K562 (cell line): ENCODE measurements around the gene SDCBP2. TPM values are rescaled to one million over a fixed set of nuclear protein-coding genes. Genes with fewer than 3 reads are reported as not detected.

Experiments used
- ATAC-seq: fragments of 200-7000 bp; cut with Tn5 transposase; 3 replicates; pipeline ENCODE4 v1.9.1; 2020; ENCODE audit warnings: moderate library complexity
- BruUV-seq: library from RNA; stranded (reverse); fragments of 400-500 nt; replicated peaks from 2 replicates; lab custom pipeline; 2021; lab: Mats Ljungman, UMichigan
- CTCF ChIA-PET: fragments of 300-600 bp; formaldehyde crosslinking; extraction: SDS; loops from one replicate; lab custom pipeline; 2021; ENCODE audit warnings: low intra/inter-chr PET ratio; lab: Yijun Ruan, JAX
- POLR2A ChIA-PET: fragments of 300-600, 350-650 bp; sonication (Branson Sonifier 250); formaldehyde crosslinking; extraction: SDS; loops from one replicate; lab custom pipeline; 2021; ENCODE audit warnings: antibody characterized with exemption, inconsistent platforms; lab: Yijun Ruan, JAX
- DNase-seq, 4 experiments: peaks; one replicate each; pipeline versions ENCODE4 v3.0.0 to v3.0.0-alpha.2; 2011 to 2018; ENCODE audit warnings: low spot score in 3 of 4, mixed read lengths in 3 of 4; ENCODE audit errors: extremely low read depth in 1 of 4
- FAIRE-seq: peaks from 2 replicates; lab custom pipeline; 2011; peaks lifted over from hg19 to GRCh38; lab: Jason Lieb, UNC
- H2AFZ ChIP-seq: 2 replicates; pipeline ENCODE4 v1.6.0; 2011; ENCODE audit warnings: low read depth, low read length, control low read depth, inconsistent platforms
- H3K27ac ChIP-seq: fragments of 200-600 bp; 3 replicates; pipeline ENCODE4 v1.8.0; 2011; ENCODE audit warnings: low read depth, mild to moderate bottlenecking, control low read depth, inconsistent platforms, low read length, moderate library complexity, mixed read lengths; ENCODE audit errors: extremely low read depth
- H3K27me3 ChIP-seq, 2 experiments: fragments of 300-600 bp in 1 of 2; 2 replicates in 1 of 2; 3 replicates in 1 of 2; pipeline versions ENCODE4 v1.6.0 to v1.8.0; 2011; ENCODE audit warnings: inconsistent platforms in 2 of 2, low read length in 2 of 2, mild to moderate bottlenecking in 1 of 2, mixed read lengths in 1 of 2, moderate library complexity in 1 of 2; ENCODE audit not compliant: control insufficient read depth in 2 of 2, insufficient read depth in 2 of 2
- H3K36me3 ChIP-seq: fragments of 300-600 bp; 3 replicates; pipeline ENCODE4 v1.8.0; 2011; ENCODE audit warnings: mild to moderate bottlenecking, low read length, inconsistent platforms; ENCODE audit not compliant: control insufficient read depth, insufficient read depth
- H3K4me1 ChIP-seq, 2 experiments: fragments of 200-600 bp in 1 of 2; replicated peaks in 1 of 2; 2 replicates in 1 of 2; 3 replicates in 1 of 2; pipeline versions ENCODE4 v1.5.1 to v1.8.0; 2011; ENCODE audit warnings: inconsistent platforms in 2 of 2, low read length in 2 of 2, mild to moderate bottlenecking in 1 of 2, mixed read lengths in 1 of 2, moderate library complexity in 1 of 2; ENCODE audit not compliant: control insufficient read depth in 2 of 2, insufficient read depth in 2 of 2
- H3K4me2 ChIP-seq: 2 replicates; pipeline ENCODE4 v1.6.1; 2011; ENCODE audit warnings: low read length, control low read depth, inconsistent platforms, mixed read lengths; ENCODE audit not compliant: insufficient read depth
- H3K4me3 ChIP-seq: fragments of 200-600 bp; sonication (generic), shearing (Covaris generic); 2 replicates; pipeline ENCODE4 v1.5.1; 2016; ENCODE audit warnings: control low read depth, inconsistent platforms
- H3K79me2 ChIP-seq: fragments of 200-600 bp; 3 replicates; pipeline ENCODE4 v1.8.0; 2011; ENCODE audit warnings: low read length, inconsistent platforms; ENCODE audit not compliant: control insufficient read depth, insufficient read depth
- H3K9ac ChIP-seq, 2 experiments: 2 replicates each; pipeline versions ENCODE4 v1.6.0 to v1.6.1; 2011; ENCODE audit warnings: low read depth in 2 of 2, low read length in 2 of 2, control low read depth in 1 of 2, inconsistent platforms in 1 of 2, mild to moderate bottlenecking in 1 of 2, mixed read lengths in 1 of 2; ENCODE audit not compliant: insufficient read depth in 1 of 2
- H3K9me1 ChIP-seq: one replicate; pipeline ENCODE4 v1.6.0; 2011; ENCODE audit warnings: inconsistent platforms, mild to moderate bottlenecking, low read length, moderate library complexity; ENCODE audit not compliant: control insufficient read depth, insufficient read depth
- H3K9me3 ChIP-seq: replicated peaks from 2 replicates; pipeline ENCODE4 v1.5.1; 2011; ENCODE audit warnings: low read depth, low read length, inconsistent platforms; ENCODE audit not compliant: control insufficient read depth, insufficient read depth
- H4K20me1 ChIP-seq: replicated peaks from 2 replicates; pipeline ENCODE4 v1.6.1; 2011; ENCODE audit warnings: low read length, inconsistent platforms, mixed read lengths; ENCODE audit not compliant: control insufficient read depth, insufficient read depth
- BHLHE40 ChIP-seq: IDR thresholded peaks from 2 replicates; pipeline ENCODE4 v1.6.1; 2011; ENCODE audit warnings: low read length, improper control_type of control experiment
- HEY1 ChIP-seq: fragments of 250-450 bp; sonication (Bioruptor Pico); IDR thresholded peaks from 2 replicates; pipeline ENCODE4 v1.5.0; 2020; ENCODE audit warnings: mild to moderate bottlenecking, moderate library complexity, borderline replicate concordance
- NBN ChIP-seq: fragments of 450-650 bp; IDR thresholded peaks from 2 replicates; pipeline ENCODE4 v1.6.1; 2016; ENCODE audit warnings: low read depth, mild to moderate bottlenecking
- POLR2H ChIP-seq: IDR thresholded peaks from 2 replicates; pipeline ENCODE4 v1.6.1; 2016; ENCODE audit warnings: missing genetic modification characterization, low read depth, mild to moderate bottlenecking, control low read depth, missing compliant biosample characterization, moderate library complexity
- PTRF ChIP-seq: fragments of 450-650 bp; IDR thresholded peaks from 2 replicates; pipeline ENCODE4 v1.6.1; 2016; ENCODE audit warnings: mild to moderate bottlenecking, missing genetic modification characterization, missing compliant biosample characterization
- SMC3 ChIP-seq: conservative IDR thresholded peaks from 2 replicates; pipeline ENCODE4 v1.6.1; 2011; ENCODE audit warnings: low read depth, low read length, improper control_type of control experiment; ENCODE audit not compliant: insufficient read depth
- STAG1 ChIP-seq: sonication (generic); formaldehyde crosslinking; IDR thresholded peaks from 2 replicates; pipeline ENCODE4 v1.5.0; 2020; ENCODE audit warnings: missing genetic modification reagents, borderline replicate concordance
- TAL1 ChIP-seq: fragments of 450-650 bp; IDR thresholded peaks from 2 replicates; pipeline ENCODE4 v1.6.1; 2016; ENCODE audit warnings: mild to moderate bottlenecking
- TGIF2 ChIP-seq: sonication (generic); formaldehyde crosslinking; IDR thresholded peaks from 2 replicates; pipeline ENCODE4 v1.8.1; 2022; ENCODE audit warnings: mild to moderate bottlenecking, missing genetic modification reagents, moderate library complexity
- YY1 ChIP-seq, 3 experiments: IDR thresholded peaks; 2 replicates each; pipeline ENCODE4 v1.6.1; 2011; ENCODE audit warnings: low read length in 2 of 3, mild to moderate bottlenecking in 2 of 3, moderate library complexity in 2 of 3, borderline replicate concordance in 1 of 3, control low read depth in 1 of 3, low read depth in 1 of 3; ENCODE audit not compliant: insufficient read depth in 3 of 3, insufficient replicate concordance in 2 of 3, control insufficient read depth in 1 of 3, insufficient read length in 1 of 3; ENCODE audit errors: extremely low read depth in 1 of 3
- WGBS: fragments of 100-300 bp; shearing (Covaris generic); methylation state at CpG from one replicate; pipeline ENCODE4 v1.1.6; 2016; ENCODE audit warnings: low coverage, mixed read lengths; ENCODE audit not compliant: insufficient coverage; ENCODE audit errors: missing lambda C conversion rate; 5-methylcytosine and 5-hydroxymethylcytosine counted together
- in situ Hi-C: fragments of 300-500 bp; cut with MboI; formaldehyde crosslinking; loops from 4 replicates; pipeline ENCODE4 v1.15.0; 2018; ENCODE audit warnings: inconsistent platforms, mixed read lengths
- intact Hi-C: fragments of 100-400 bp; cut with micrococcal nuclease; formaldehyde crosslinking; loops from 2 replicates; pipeline ENCODE4 v1.14.2; 2022
- polyA plus RNA-seq, 8 experiments: library from polyadenylated mRNA; depleted of rRNA in 4 of 8; stranded (reverse) in 5 of 8; unstranded in 3 of 8; fragments of >200 nt; fragmentation: Nextera tagmentation in 2 of 8; fragmentation: Illumina TruSeq in 1 of 8; extraction: Ambion mirVana in 2 of 8; extraction: Trizol in 1 of 8; gene quantifications; 2 replicates each; pipeline versions ENCODE4 v1.2.1 to v1.2.3, GENCODE V29; 2011 to 2014; ENCODE audit warnings: inconsistent platforms in 1 of 8, missing spikeins in 1 of 8
- total RNA-seq, 7 experiments: library from RNA; depleted of rRNA in 6 of 7; stranded (reverse); fragments of >200 nt in 6 of 7; fragmentation: Illumina TruSeq in 2 of 7; extraction: Trizol in 2 of 7; gene quantifications; 2 replicates each; pipeline versions ENCODE4 v1.2.1 to v1.2.3, GENCODE V29; 2011 to 2021; ENCODE audit warnings: low replicate concordance in 1 of 7

SDCBP2 gene
- total and polyA plus RNA-seq, 9 of the 15 experiments (the other 6 are each of a cell fraction or from before 2014, with no cell fraction given): 0.06 to 1.2 (median 0.80) TPM

DNA sequence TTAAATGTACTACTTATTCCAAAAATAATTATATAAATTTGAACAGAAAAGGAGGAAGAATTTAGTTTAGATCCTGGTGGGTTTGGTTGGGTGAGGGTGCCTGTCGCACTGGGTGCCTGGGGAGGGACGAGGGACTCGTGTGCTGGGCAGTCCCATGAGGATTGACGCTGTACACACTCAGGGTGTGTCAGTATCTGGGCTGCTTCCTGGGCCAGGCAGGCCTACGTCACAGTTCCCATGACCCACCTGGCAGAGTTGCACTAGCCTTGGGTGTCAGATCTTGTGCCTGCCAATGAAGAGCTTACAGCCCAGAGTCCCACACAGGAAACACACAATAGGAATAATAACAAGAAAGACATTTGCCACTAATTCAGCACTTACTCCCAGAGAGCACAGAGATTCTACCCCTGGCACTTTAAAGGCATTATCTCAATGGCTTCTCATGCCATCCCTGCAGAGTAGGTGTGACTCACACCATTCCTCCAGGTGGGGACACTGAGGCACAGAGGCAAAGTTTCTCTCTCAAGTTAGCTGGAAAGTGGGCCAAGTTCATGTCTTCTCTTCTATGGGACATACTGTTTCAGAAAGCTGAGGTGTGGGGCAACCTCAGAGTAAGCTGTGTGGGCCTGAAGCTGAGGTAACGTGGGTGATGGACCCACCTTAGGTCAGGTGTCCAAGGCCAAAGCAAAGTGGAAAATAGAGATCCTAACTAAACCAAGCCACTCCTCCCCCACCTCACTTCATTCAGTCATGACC is 1.3 kb upstream of the SDCBP2 start:
- Histone ChIP-seq H3K4me1 (peaks cover 13 to 29% of the 10 kb centered on the region in 2 experiments; a peak in 4 of 5 replicates), H3K4me2 (no peak overlapping the region), H3K79me2 (peaks cover 44% of the 10 kb centered on the region), H3K4me3 (no peak overlapping the region), H3K9me1 (no peaks in the 10 kb centered on the region), H3K27ac (no peak overlapping the region), H3K9me3 (no peaks in the 10 kb centered on the region)
- intact Hi-C loops (no loop called here), in situ Hi-C loops (no loop called here)
- no peak for FAIRE-seq
- BruUV-seq: no TSS peak
- TF ChIP-seq NBN: no peak
- no peak for TF ChIP-seq BHLHE40
- TF ChIP-seq PTRF (tag): no peak
- no peak for TF ChIP-seq HEY1
- no peak for TF ChIP-seq YY1 (IDR thresholded peaks at IDR 0.05; ENCODE audit: borderline replicate concordance in 1 of 3, control insufficient read depth in 1 of 3, extremely low read depth in 1 of 3, insufficient read depth in 3 of 3, insufficient read length in 1 of 3, insufficient replicate concordance in 2 of 3, low read depth in 1 of 3, low read length in 2 of 3)
- TF ChIP-seq TGIF2: no peak
- no peak for TF ChIP-seq STAG1 (CRISPR knock-in tag)
- no peak for TF ChIP-seq TAL1
- TF ChIP-seq POLR2H (tag): no peak
- TF ChIP-seq SMC3: no peak
- TF ChIP-seq, all 486 proteins: peak for 0
- POLR2A ChIA-PET: interaction anchor here (0.6 to 1.7 kb wide), 3 partner anchors 10 to 216 kb away, joined by 3 to 6 read pairs (median 3); no protein-coding TSS in a partner anchor
- H3K27me3 ChIP-seq: no peaks in the 10 kb centered on the region
- CTCF ChIA-PET: no interaction called here
- H4K20me1 ChIP-seq: peaks cover 13% of the 10 kb centered on the region
- H3K36me3 ChIP-seq: peaks cover 14% of the 10 kb centered on the region; the same call in 2 of the 3 replicates
- ATAC-seq (no peak), DNase-seq (no peak)
- H2AFZ ChIP-seq: no peak overlapping the region
- 77% methylated on average over 2 of the region's 6 CpGs for WGBS
- peak overlapping the region in 1 of 2 experiments; percentile 73; a peak in 2 of 4 replicates for H3K9ac ChIP-seq
